CD4-positive, alpha-beta memory T cell (primary cell): ENCODE results near the gene CACNA1C. TPM values are rescaled to one million over a fixed set of nuclear protein-coding genes. Genes with fewer than 3 reads are reported as not detected.
A peak's percentile ranks its signal among the peaks of the same experiment; 100 is the strongest.

ENCODE experiments used
- CTCF ChIA-PET: fragments of 350-600 bp; sonication (Branson Sonifier 250); formaldehyde crosslinking; loops from one replicate; lab custom pipeline; 2021; ENCODE audit warnings: inconsistent platforms; ENCODE audit not compliant: partially characterized antibody; lab: Charles Lee
- POLR2A ChIA-PET: fragments of 350-600 bp; sonication (Branson Sonifier 250); formaldehyde crosslinking; loops from one replicate; lab custom pipeline; 2021; ENCODE audit not compliant: partially characterized antibody; lab: Charles Lee
- DNase-seq, 5 donors: peaks; one replicate each; pipeline versions ENCODE4 v3.0.0 to v3.0.0-alpha.2; 2020 to 2022; ENCODE audit warnings: mixed read lengths in 1 of 5
- H3K27ac ChIP-seq: one replicate; pipeline ENCODE4 v1.7.0; 2013; ENCODE audit warnings: low read depth, low read length
- H3K27me3 ChIP-seq: 2 replicates; pipeline ENCODE4 v1.7.0; 2013; ENCODE audit warnings: mild to moderate bottlenecking, low read length, moderate library complexity; ENCODE audit not compliant: insufficient read depth
- H3K36me3 ChIP-seq: 2 replicates; pipeline ENCODE4 v1.7.0; 2013; ENCODE audit warnings: mild to moderate bottlenecking, low read length, moderate library complexity; ENCODE audit not compliant: insufficient read depth
- H3K4me1 ChIP-seq: 2 replicates; pipeline ENCODE4 v1.7.0; 2013; ENCODE audit warnings: mild to moderate bottlenecking, low read length, moderate library complexity; ENCODE audit not compliant: insufficient read depth
- H3K4me3 ChIP-seq, 2 donors: one replicate each; pipeline ENCODE4 v1.7.0; 2013; ENCODE audit warnings: low read length in 2 of 2, mild to moderate bottlenecking in 1 of 2
- H3K9me3 ChIP-seq, 2 donors: one replicate each; pipeline ENCODE4 v1.7.0; 2013; ENCODE audit warnings: low read length in 2 of 2, control low read depth in 1 of 2; ENCODE audit not compliant: control insufficient read depth in 1 of 2
- H3K27ac Mint-ChIP-seq, 7 donors: one replicate each; pipeline ENCODE4 v1.8.0; 2020 to 2021; ENCODE audit warnings: mixed read lengths in 7 of 7, mild to moderate bottlenecking in 6 of 7, inconsistent platforms in 3 of 7, moderate library complexity in 3 of 7
- H3K27me3 Mint-ChIP-seq, 2 donors: one replicate each; pipeline ENCODE4 v1.8.0; 2020 to 2021; ENCODE audit warnings: mixed read lengths in 2 of 2
- H3K36me3 Mint-ChIP-seq, 2 donors: one replicate each; pipeline ENCODE4 v1.8.0; 2020 to 2021; ENCODE audit warnings: mixed read lengths in 2 of 2, inconsistent platforms in 1 of 2, mild to moderate bottlenecking in 1 of 2
- H3K4me1 Mint-ChIP-seq, 4 donors: one replicate each; pipeline ENCODE4 v1.8.0; 2020 to 2021; ENCODE audit warnings: mixed read lengths in 4 of 4, mild to moderate bottlenecking in 1 of 4
- H3K4me3 Mint-ChIP-seq, 8 donors: one replicate each; pipeline ENCODE4 v1.8.0; 2020 to 2021; ENCODE audit warnings: mixed read lengths in 8 of 8, mild to moderate bottlenecking in 7 of 8, moderate library complexity in 6 of 8, inconsistent platforms in 3 of 8
- H3K9me3 Mint-ChIP-seq, 8 donors: one replicate each; pipeline ENCODE4 v1.8.0; 2020 to 2021; ENCODE audit warnings: mixed read lengths in 8 of 8, mild to moderate bottlenecking in 5 of 8, inconsistent platforms in 3 of 8, moderate library complexity in 1 of 8
- intact Hi-C: fragments of 100-400 bp; cut with micrococcal nuclease; formaldehyde crosslinking; loops from one replicate; pipeline ENCODE4 v1.15.1; 2023
- polyA plus RNA-seq, 2 donors: library from polyadenylated mRNA; unstranded; fragments of 300-500 nt; fragmentation: Illumina TruSeq; gene quantifications; one replicate each; pipeline ENCODE4 v1.2.3, GENCODE V29; 2021
- total RNA-seq, 2 experiments: library from RNA; stranded (reverse); gene quantifications; one replicate each; pipeline ENCODE4 v1.2.3, GENCODE V29; 2021

Gene CACNA1C
- total and polyA plus RNA-seq, 4 experiments from 2014 or later: 0.05 to 0.21 (median 0.07) TPM

DNA sequence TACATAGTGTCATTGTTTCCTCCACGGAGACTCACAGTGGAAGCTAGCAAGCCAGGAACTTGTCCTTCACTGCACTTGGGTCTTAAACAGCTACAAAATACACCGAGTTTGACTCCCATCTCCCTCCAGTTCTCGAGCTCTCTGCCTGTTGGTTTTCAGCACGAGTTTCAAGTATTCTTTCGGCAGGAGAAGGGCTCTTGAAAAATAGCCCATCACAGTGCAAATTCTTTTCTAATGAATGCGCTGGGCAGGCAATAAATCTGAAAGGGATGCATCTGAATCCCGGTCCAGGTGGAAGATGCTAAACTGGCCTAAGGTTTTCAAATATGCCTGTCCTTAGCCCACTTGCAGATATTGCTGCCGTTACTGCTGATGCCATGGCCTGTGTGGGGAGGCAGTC, 173.9 kb downstream of the CACNA1C start:
- Mint-ChIP-seq H3K4me1 (no peaks in the 10 kb centered on the region), H3K9me3 (peaks cover 0 to 2% (median 0%) of the 10 kb centered on the region in 8 donors), H3K36me3 (no peaks in the 10 kb centered on the region), H3K27me3 (peaks cover 5 to 26% of the 10 kb centered on the region in 2 donors), H3K4me3 (no peak overlapping the region), H3K27ac (no peak overlapping the region)
- POLR2A ChIA-PET: no interaction called here
- CTCF ChIA-PET: no interaction called here
- no peaks in the 10 kb centered on the region for H3K36me3 ChIP-seq
- no peaks in the 10 kb centered on the region for H3K27me3 ChIP-seq
- no peaks in the 10 kb centered on the region for H3K9me3 ChIP-seq
- no peak overlapping the region for H3K4me3 ChIP-seq
- intact Hi-C loops: no loop called here
- no peak for DNase-seq
- H3K27ac ChIP-seq: no peak overlapping the region
- no peaks in the 10 kb centered on the region for H3K4me1 ChIP-seq

DNA sequence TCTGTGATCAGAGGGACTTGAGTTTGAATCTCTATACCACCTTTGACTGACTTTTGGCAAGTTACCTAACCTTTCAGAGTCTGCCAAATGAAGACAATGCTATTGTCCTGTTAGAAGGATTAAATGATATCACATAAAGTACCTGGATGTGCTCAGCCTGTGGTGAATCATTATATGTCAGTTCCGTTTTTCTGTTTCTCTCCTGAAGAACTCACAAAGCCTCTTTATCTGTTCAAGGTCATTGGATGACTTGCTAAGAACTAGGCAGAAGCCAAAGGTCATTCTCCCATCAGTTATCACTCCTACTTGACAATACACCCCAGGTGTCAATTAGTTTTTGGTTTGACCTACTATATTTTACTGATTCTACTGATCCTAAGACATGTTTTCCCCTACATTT, 174.6 kb downstream of the CACNA1C start:
- Histone ChIP-seq H3K4me3 (no peak overlapping the region), H3K4me1 (no peaks in the 10 kb centered on the region), H3K9me3 (no peaks in the 10 kb centered on the region), H3K36me3 (no peaks in the 10 kb centered on the region), H3K27ac (no peak overlapping the region), H3K27me3 (no peaks in the 10 kb centered on the region)
- H3K36me3 Mint-ChIP-seq: no peaks in the 10 kb centered on the region
- no peaks in the 10 kb centered on the region for H3K4me1 Mint-ChIP-seq
- no peak for DNase-seq
- CTCF ChIA-PET: no interaction called here
- intact Hi-C loops: no loop called here
- no peak overlapping the region for H3K27ac Mint-ChIP-seq
- peak overlapping the region in 1 of 8 donors; percentile 28 for H3K4me3 Mint-ChIP-seq
- POLR2A ChIA-PET: no interaction called here
- H3K9me3 Mint-ChIP-seq: peaks cover 0 to 2% (median 0%) of the 10 kb centered on the region in 8 donors
- H3K27me3 Mint-ChIP-seq: peaks cover 4 to 26% of the 10 kb centered on the region in 2 donors

DNA sequence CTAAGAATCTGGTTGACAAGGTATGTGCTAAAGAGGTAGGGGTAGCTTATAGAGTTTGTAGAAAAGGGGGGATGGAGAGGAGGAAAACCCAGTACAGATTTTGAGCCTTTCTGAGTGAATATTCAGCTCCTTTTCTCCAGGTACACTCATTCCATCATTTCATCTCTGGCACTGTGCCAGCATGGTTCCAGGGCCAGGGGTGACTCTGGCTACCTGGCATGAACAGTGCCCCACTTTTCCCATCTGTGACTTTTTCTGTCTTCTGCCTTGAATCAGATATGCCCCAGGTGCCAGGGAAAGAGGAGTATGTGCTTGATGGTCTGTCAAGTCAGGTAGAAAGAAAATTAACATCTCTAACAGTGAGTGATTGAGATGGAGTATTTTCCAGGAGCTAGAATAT, 175.7 kb downstream of the CACNA1C start:
- no peak overlapping the region for H3K4me3 Mint-ChIP-seq
- no peak overlapping the region for H3K27ac ChIP-seq
- H3K36me3 Mint-ChIP-seq: no peaks in the 10 kb centered on the region
- H3K27me3 ChIP-seq: no peaks in the 10 kb centered on the region
- no peak for DNase-seq
- ChIA-PET CTCF (no interaction called here), POLR2A (no interaction called here)
- no peaks in the 10 kb centered on the region for H3K9me3 ChIP-seq
- no peak overlapping the region for H3K27ac Mint-ChIP-seq
- intact Hi-C loops: no loop called here
- peaks cover 6 to 30% of the 10 kb centered on the region in 2 donors for H3K27me3 Mint-ChIP-seq
- no peaks in the 10 kb centered on the region for H3K36me3 ChIP-seq
- H3K4me3 ChIP-seq: no peak overlapping the region
- H3K4me1 Mint-ChIP-seq: no peaks in the 10 kb centered on the region
- no peaks in the 10 kb centered on the region for H3K4me1 ChIP-seq
- H3K9me3 Mint-ChIP-seq: peaks cover 0 to 2% (median 0%) of the 10 kb centered on the region in 8 donors

DNA sequence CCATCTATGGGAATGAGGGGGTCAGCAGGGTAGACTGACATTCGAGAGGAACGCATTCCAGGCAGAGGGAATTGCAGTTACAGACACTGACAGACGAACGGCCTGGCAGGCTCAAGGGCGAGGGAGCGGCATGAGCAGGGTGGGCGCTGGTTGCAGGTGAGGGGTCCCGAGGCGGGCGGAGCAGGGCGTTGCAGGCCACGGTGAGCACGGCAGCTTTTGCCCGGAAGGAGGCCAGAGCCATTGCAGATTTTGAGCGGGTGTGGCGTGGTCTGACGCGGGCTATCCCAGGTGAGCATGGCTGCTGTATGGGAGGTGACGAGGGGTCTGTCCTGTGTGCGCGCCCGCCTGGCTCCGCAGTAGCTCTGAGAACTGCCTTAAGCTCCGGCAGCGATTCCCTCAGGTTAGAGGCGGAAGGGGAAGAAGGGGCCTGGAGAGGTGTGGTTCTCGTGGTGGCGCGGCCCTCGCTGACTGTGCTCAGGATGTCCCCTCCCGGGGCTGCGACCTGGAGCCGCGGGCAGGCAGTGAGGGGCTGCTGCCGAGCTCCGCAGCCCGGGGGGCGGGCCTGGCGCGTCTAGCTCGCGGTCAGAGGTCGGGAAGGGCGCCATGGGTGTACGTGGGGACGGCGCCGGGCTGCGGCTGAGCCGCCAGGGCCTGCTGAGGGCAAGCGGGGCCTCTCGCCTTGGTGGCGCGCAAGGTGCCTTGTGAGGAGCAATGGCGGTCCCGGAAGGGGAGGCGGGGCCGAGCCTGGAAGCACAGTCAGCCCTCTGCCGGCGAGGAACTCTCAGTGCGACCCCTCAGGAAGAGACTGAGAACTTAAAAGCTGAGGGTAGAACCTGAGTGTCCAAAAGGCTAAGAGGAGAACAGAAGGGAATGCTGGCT, 177.1 kb downstream of the CACNA1C start:
- ChIA-PET CTCF (no interaction called here), POLR2A (no interaction called here)
- Mint-ChIP-seq H3K9me3 (peaks cover 0 to 2% (median 0%) of the 10 kb centered on the region in 8 donors), H3K4me3 (no peak overlapping the region), H3K36me3 (no peaks in the 10 kb centered on the region), H3K27ac (no peak overlapping the region), H3K27me3 (peaks cover 6 to 25% of the 10 kb centered on the region in 2 donors), H3K4me1 (no peaks in the 10 kb centered on the region)
- Histone ChIP-seq H3K9me3 (no peaks in the 10 kb centered on the region), H3K27ac (no peak overlapping the region), H3K36me3 (no peaks in the 10 kb centered on the region), H3K27me3 (no peaks in the 10 kb centered on the region), H3K4me1 (no peaks in the 10 kb centered on the region), H3K4me3 (no peak overlapping the region)
- intact Hi-C loops: no loop called here
- no peak for DNase-seq

DNA sequence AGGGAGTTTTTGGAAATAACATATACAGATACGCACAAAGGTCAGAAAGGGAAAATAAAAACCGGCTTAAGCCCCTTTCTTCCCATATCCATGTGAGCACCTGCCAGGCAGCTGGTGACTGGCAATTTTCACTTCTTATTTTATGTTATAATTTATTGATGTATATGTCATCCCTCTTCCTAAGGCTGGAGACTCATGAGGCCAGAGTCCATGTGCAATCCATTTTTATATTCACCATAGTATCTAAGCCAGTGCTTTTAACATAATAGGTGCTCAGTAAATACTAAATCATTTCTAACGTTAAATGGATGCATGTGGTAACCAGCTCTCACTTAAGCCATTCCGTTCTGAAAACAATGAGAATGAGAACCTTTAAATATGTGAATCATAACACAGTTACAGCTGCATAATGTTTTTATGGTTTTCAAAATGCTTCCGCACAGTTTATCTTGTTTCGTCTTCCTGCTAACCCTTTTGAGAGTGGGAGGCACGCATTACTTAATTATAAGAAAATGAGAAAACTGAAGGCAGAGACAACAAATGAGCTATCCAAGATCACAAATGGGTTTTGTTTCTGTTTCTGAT, 178.3 kb downstream of the CACNA1C start:
- CTCF ChIA-PET: no interaction called here
- no peak for DNase-seq
- intact Hi-C loops: no loop called here
- POLR2A ChIA-PET: no interaction called here
- Mint-ChIP-seq H3K9me3 (peaks cover 0 to 2% (median 0%) of the 10 kb centered on the region in 8 donors), H3K4me1 (no peaks in the 10 kb centered on the region), H3K4me3 (no peak overlapping the region), H3K27me3 (peaks cover 7 to 27% of the 10 kb centered on the region in 2 donors), H3K27ac (peak overlapping the region in 1 of 7 donors; percentile 66), H3K36me3 (no peaks in the 10 kb centered on the region)
- Histone ChIP-seq H3K36me3 (no peaks in the 10 kb centered on the region), H3K27me3 (peaks cover 2% of the 10 kb centered on the region), H3K4me1 (no peaks in the 10 kb centered on the region), H3K4me3 (no peak overlapping the region), H3K9me3 (no peaks in the 10 kb centered on the region), H3K27ac (no peak overlapping the region)

DNA sequence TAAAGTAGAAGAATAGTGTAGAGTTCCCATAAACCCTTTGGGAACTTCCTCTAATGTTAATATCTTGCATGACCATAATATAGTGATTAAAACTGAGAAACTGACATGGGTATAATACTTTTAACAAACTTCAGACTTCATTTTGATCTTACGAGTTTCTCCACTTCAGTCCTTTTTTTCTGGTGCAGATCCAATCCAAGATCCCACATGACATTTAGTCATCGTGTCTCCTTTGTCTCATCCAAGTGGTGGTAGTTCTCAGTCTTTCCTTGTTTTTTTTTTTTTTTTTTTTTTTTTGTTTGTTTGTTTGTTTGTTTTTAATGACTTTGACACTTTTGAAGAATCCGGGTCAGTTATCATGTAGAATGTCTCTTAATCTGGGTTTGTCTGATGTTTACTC, 179.2 kb downstream of the CACNA1C start:
- CTCF ChIA-PET: no interaction called here
- H3K27ac Mint-ChIP-seq: no peak overlapping the region
- no peaks in the 10 kb centered on the region for H3K4me1 Mint-ChIP-seq

DNA sequence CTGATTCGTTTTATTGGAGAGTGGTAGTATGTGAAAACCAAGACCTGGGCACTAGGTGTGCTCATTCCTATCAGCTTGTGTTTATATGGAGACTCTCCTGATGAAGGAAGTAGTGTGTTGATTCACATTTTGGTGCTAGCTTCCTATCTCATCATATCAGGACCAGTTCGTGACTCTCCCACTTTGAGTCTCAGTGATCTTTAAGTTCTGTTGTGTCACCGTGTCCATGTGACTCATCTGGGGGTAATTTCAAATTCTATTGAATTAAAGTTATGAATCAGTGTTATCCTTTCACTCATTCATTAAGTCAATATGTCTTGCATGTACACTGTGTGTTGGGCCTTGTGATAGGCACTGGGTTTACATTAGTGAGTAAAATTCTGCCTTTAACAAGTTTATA, 180.2 kb downstream of the CACNA1C start:
- Histone ChIP-seq H3K9me3 (no peaks in the 10 kb centered on the region), H3K36me3 (no peaks in the 10 kb centered on the region), H3K27me3 (peaks cover 4% of the 10 kb centered on the region), H3K4me1 (no peaks in the 10 kb centered on the region), H3K27ac (no peak overlapping the region), H3K4me3 (no peak overlapping the region)
- DNase-seq: no peak
- H3K4me3 Mint-ChIP-seq: no peak overlapping the region
- intact Hi-C loops: no loop called here
- peaks cover 9 to 21% of the 10 kb centered on the region in 2 donors for H3K27me3 Mint-ChIP-seq
- H3K27ac Mint-ChIP-seq: no peak overlapping the region
- H3K36me3 Mint-ChIP-seq: no peaks in the 10 kb centered on the region
- H3K4me1 Mint-ChIP-seq: no peaks in the 10 kb centered on the region
- ChIA-PET CTCF (no interaction called here), POLR2A (no interaction called here)
- H3K9me3 Mint-ChIP-seq: peaks cover 0 to 2% (median 0%) of the 10 kb centered on the region in 8 donors

More for the DNA sequence above, 179.2 kb downstream of the CACNA1C start:
- no peak overlapping the region for H3K4me3 Mint-ChIP-seq
- no peaks in the 10 kb centered on the region for H3K36me3 Mint-ChIP-seq
- no peaks in the 10 kb centered on the region for H3K4me1 ChIP-seq
- POLR2A ChIA-PET: no interaction called here
- H3K36me3 ChIP-seq: no peaks in the 10 kb centered on the region
- DNase-seq: no peak
- peaks cover 9 to 28% of the 10 kb centered on the region in 2 donors for H3K27me3 Mint-ChIP-seq
- H3K9me3 ChIP-seq: no peaks in the 10 kb centered on the region
- intact Hi-C loops: no loop called here
- H3K27me3 ChIP-seq: peaks cover 4% of the 10 kb centered on the region
- peaks cover 0 to 2% (median 0%) of the 10 kb centered on the region in 8 donors for H3K9me3 Mint-ChIP-seq
- no peak overlapping the region for H3K4me3 ChIP-seq
- no peak overlapping the region for H3K27ac ChIP-seq
